ENCODE data around the gene PGGT1B. TPM values are rescaled to one million over a fixed set of nuclear protein-coding genes. Genes with fewer than 3 reads are reported as not detected.

The PGGT1B gene
- total RNA-seq, 1 donor from 2014 or later: 4.0 TPM

DNA sequence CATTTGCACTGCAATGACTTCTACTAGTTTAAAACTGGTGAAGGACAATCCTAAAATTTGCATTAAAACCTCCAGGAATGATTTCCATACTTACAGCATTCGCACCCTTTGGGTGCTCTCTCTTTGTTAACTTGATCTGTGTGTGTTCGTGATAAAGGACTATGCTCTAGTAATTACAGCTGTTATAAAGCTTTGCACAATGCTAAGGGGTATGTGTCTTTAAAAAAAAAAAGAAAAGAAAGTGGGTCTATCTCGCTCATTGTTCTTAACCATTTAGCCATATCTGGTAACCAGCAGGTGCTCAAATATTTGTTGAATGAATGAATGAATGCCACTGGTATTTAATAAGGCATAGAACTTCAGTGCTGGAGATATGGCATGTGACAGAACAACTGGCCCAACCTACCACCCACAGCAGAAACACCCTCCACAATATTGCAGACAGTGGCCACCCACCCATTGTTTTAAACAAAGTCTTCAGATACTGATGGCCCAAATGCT is 101.7 kb downstream of the PGGT1B start:
- no peak overlapping the region for H3K27ac ChIP-seq
- H3K9me3 ChIP-seq: no peaks in the 10 kb centered on the region
- no peaks in the 10 kb centered on the region for H3K4me1 ChIP-seq
- no peaks in the 10 kb centered on the region for H3K36me3 ChIP-seq
- no peaks in the 10 kb centered on the region for H3K27me3 ChIP-seq
- H3K4me3 ChIP-seq: no peak overlapping the region
- intact Hi-C loops (cut with DNase I): no loop called here
- TF ChIP-seq, protein P1, sequence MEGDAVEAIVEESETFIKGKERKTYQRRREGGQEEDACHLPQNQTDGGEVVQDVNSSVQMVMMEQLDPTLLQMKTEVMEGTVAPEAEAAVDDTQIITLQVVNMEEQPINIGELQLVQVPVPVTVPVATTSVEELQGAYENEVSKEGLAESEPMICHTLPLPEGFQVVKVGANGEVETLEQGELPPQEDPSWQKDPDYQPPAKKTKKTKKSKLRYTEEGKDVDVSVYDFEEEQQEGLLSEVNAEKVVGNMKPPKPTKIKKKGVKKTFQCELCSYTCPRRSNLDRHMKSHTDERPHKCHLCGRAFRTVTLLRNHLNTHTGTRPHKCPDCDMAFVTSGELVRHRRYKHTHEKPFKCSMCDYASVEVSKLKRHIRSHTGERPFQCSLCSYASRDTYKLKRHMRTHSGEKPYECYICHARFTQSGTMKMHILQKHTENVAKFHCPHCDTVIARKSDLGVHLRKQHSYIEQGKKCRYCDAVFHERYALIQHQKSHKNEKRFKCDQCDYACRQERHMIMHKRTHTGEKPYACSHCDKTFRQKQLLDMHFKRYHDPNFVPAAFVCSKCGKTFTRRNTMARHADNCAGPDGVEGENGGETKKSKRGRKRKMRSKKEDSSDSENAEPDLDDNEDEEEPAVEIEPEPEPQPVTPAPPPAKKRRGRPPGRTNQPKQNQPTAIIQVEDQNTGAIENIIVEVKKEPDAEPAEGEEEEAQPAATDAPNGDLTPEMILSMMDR (IDR thresholded peaks at IDR 0.05): no peak
- DNase-seq (ENCODE audit: low spot score in 2 of 2): no peak

Other genes starting within 250 kb of the PGGT1B start
- 31.7 TPM for gene TRIM36, start 93.0 kb downstream of the PGGT1B start, total RNA-seq
- gene CCDC112, start 33.8 kb upstream of the PGGT1B start, total RNA-seq: 10.4 TPM

Data from ascending aorta (tissue), 2 donors.